ENCODE results near the gene LEP. TPM values are rescaled to one million over a fixed set of nuclear protein-coding genes. Genes with fewer than 3 reads are reported as not detected.

Gene LEP
- total RNA-seq = not detected

GRCh38 chr7:128240696-128241386, at the start of gene LEP:
Gene LEP, plus strand, starts transcription at chr7:128241278. Its CDS starts 10,741 bp downstream, at chr7:128252019.

Other genes starting within 250 kb of the LEP start
- gene LRRC4, start 209.8 kb upstream of the LEP start, total RNA-seq = 4.6 TPM
- 41.5 TPM for gene RBM28, start 102.6 kb downstream of the LEP start, total RNA-seq
- gene PRRT4, start 120.4 kb downstream of the LEP start, total RNA-seq = 6.8 TPM
- gene IMPDH1, start 168.7 kb downstream of the LEP start, total RNA-seq = 69.2 TPM
- gene HILPDA, start 214.6 kb downstream of the LEP start, total RNA-seq = 27.8 TPM
- gene METTL2B, start 235.5 kb downstream of the LEP start, total RNA-seq = 38.6 TPM

All from camera-type eye (tissue), 1 donor.